ENCODE data around the gene ZFYVE21. TPM values are rescaled to one million over a fixed set of nuclear protein-coding genes. Genes with fewer than 3 reads are reported as not detected.
"Not testable (repeated sequence)": the region's sequence is repeated elsewhere in the genome, so short reads cannot be mapped to it uniquely, and the experiment has no call there.

ZFYVE21 gene
- total RNA-seq, 2 donors from 2014 or later, result 51.2 to 54.9 TPM

DNA sequence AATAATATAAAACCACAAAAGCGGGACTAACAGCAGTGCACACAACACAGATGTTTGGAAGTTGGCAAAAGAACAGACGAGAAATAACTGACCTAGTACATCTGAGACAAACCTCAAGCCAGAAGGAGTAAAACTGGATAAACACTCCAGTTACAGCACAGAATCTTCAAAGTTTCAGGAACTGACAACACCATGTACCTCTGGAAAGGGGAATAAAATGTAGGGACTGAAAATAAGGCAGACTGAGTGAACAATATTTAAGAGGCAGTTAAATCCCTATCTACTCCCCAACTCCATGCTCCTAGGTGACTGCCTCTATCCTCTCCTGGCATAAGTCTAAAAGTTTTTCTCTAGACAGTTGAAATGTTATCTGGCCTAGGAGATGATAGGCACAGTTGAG lies 57.9 kb downstream of the ZFYVE21 start:
- DNase-seq (no peak), ATAC-seq (no peak)
- intact Hi-C loops (cut with DNase I, micrococcal nuclease), result no loop called here

- ATAC-seq (no peak), DNase-seq (no peak)
- intact Hi-C loops (cut with DNase I, micrococcal nuclease), result no loop called here
Measured at GRCh38 chr14:103775506-103775905, 59.9 kb downstream of the ZFYVE21 start.

GRCh38 chr14:103776319-103776718 lies 60.7 kb downstream of the ZFYVE21 start:
- intact Hi-C loops (cut with DNase I, micrococcal nuclease); DNase-seq; ATAC-seq: not testable (repeated sequence)

- DNase-seq (no peak), ATAC-seq (no peak)
- intact Hi-C loops (cut with DNase I, micrococcal nuclease), result no loop called here
Measured at GRCh38 chr14:103782376-103782775, 66.8 kb downstream of the ZFYVE21 start.

Other genes starting within 250 kb of the ZFYVE21 start
- 1,000 to 10,000 TPM; 1,945 to 3,680 TPM for gene CKB, start 193.0 kb upstream of the ZFYVE21 start, total RNA-seq
- 10 to 100 TPM; 10.1 to 10.6 TPM for gene TRMT61A, start 186.6 kb upstream of the ZFYVE21 start, total RNA-seq
- 10 to 100 TPM; 27.0 to 29.9 TPM for gene BAG5, start 153.2 kb upstream of the ZFYVE21 start, total RNA-seq
- 10 to 100 TPM; 27.4 to 33.4 TPM for gene COA8, start 152.8 kb upstream of the ZFYVE21 start, total RNA-seq
- gene KLC1, start 86.6 kb upstream of the ZFYVE21 start, total RNA-seq, result 10 to 100 TPM; 83.6 to 88.0 TPM
- gene XRCC3, start 359 bp upstream of the ZFYVE21 start, total RNA-seq, result 10 to 100 TPM in 1 of 2 donors, 1 to 10 TPM in 1; 7.9 to 16.2 TPM
- gene PPP1R13B, start 131.8 kb downstream of the ZFYVE21 start, total RNA-seq, result 10 to 100 TPM; 52.9 to 67.2 TPM
- gene TDRD9, start 212.6 kb downstream of the ZFYVE21 start, total RNA-seq, result under 1 TPM; 0.22 to 0.24 TPM
- not detected for gene RD3L, start 226.7 kb downstream of the ZFYVE21 start, total RNA-seq